Skeletal muscle satellite cell (primary cell): Measurements from ENCODE around the gene STK24.
A peak's percentile ranks its signal among the peaks of the same experiment; 100 is the strongest.

Experiments
- H3K27me3 ChIP-seq: 2 replicates; pipeline ENCODE4 v1.7.0; 2013; ENCODE audit warnings: low read length; ENCODE audit not compliant: control insufficient read depth, insufficient read depth
- H3K36me3 ChIP-seq: 2 replicates; pipeline ENCODE4 v1.7.0; 2013; ENCODE audit warnings: mild to moderate bottlenecking, control low read depth, low read length; ENCODE audit not compliant: insufficient read depth
- H3K4me1 ChIP-seq: 2 replicates; pipeline ENCODE4 v1.7.0; 2013; ENCODE audit warnings: low read length; ENCODE audit not compliant: control insufficient read depth, insufficient read depth
- H3K4me2 ChIP-seq: 2 replicates; pipeline ENCODE4 v1.7.0; 2013; ENCODE audit warnings: mild to moderate bottlenecking, low read length
- H3K4me3 ChIP-seq: 2 replicates; pipeline ENCODE4 v1.7.0; 2013; ENCODE audit warnings: low read length
- H3K9ac ChIP-seq: 2 replicates; pipeline ENCODE4 v1.7.0; 2013; ENCODE audit warnings: mild to moderate bottlenecking, low read depth, low read length, moderate library complexity
- H3K9me3 ChIP-seq: replicated peaks from 2 replicates; pipeline ENCODE4 v1.7.0; 2013; ENCODE audit warnings: mild to moderate bottlenecking, control low read depth, low read length

The STK24 gene

DNA sequence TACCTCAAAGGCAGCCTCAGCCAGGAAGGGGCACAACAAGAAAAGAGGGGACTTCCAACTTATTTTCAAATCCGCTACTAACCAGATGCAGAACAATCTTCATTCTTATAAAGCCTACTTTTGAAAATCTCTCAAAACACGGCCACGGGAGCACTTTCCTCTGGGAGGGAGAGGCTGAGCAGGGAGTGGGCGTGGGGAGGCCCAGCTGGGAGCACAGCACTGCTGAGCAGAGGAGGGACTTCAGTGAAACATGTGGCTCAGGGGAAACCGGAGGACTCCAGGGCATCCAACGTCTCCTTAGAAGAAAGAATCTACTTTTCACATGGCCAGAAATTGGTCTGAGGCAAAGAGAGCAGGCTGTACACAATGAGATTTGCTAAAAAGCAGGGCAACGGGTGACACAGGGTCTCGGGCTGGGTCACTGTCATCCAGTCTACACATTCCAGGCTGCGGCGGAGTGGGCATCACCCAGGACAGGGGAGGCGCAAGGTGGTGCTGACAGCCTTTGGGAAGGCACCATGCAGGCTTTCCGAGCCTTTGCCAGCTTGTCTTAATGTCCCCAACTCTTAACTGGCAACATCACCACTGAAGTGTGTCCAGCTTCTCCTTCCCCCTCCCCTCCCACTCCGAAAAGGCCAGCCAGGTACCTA, 117.1 kb downstream of the STK24 start:
- Histone ChIP-seq H3K4me1 (peaks cover 8% of the 10 kb centered on the region), H3K9ac (no peak overlapping the region), H3K4me2 (no peak overlapping the region), H3K36me3 (peaks cover 68% of the 10 kb centered on the region), H3K4me3 (no peak overlapping the region), H3K9me3 (no peaks in the 10 kb centered on the region), H3K27me3 (no peaks in the 10 kb centered on the region)

GRCh38 chr13:98459171-98459681, 117.7 kb downstream of the STK24 start:
- Histone ChIP-seq H3K4me2 (no peak overlapping the region), H3K36me3 (peaks cover 66% of the 10 kb centered on the region), H3K9ac (no peak overlapping the region), H3K27me3 (no peaks in the 10 kb centered on the region), H3K4me1 (peaks cover 13% of the 10 kb centered on the region), H3K4me3 (no peak overlapping the region), H3K9me3 (no peaks in the 10 kb centered on the region)

- H3K9ac ChIP-seq: no peak overlapping the region
- H3K36me3 ChIP-seq: peaks cover 64% of the 10 kb centered on the region
Observed at GRCh38 chr13:98458431-98458830, 118.5 kb downstream of the STK24 start.

GRCh38 chr13:98457053-98457452, 119.9 kb downstream of the STK24 start:
- no peaks in the 10 kb centered on the region for H3K27me3 ChIP-seq
- no peak overlapping the region for H3K4me2 ChIP-seq
- no peaks in the 10 kb centered on the region for H3K9me3 ChIP-seq
- no peak overlapping the region for H3K9ac ChIP-seq
- no peak overlapping the region for H3K4me3 ChIP-seq
- peaks cover 34% of the 10 kb centered on the region for H3K4me1 ChIP-seq
- peaks cover 58% of the 10 kb centered on the region for H3K36me3 ChIP-seq

More at GRCh38 chr13:98458431-98458830, 118.5 kb downstream of the STK24 start:
- H3K27me3 ChIP-seq: no peaks in the 10 kb centered on the region
- peaks cover 21% of the 10 kb centered on the region for H3K4me1 ChIP-seq
- no peaks in the 10 kb centered on the region for H3K9me3 ChIP-seq
- no peak overlapping the region for H3K4me3 ChIP-seq
- H3K4me2 ChIP-seq: no peak overlapping the region

DNA sequence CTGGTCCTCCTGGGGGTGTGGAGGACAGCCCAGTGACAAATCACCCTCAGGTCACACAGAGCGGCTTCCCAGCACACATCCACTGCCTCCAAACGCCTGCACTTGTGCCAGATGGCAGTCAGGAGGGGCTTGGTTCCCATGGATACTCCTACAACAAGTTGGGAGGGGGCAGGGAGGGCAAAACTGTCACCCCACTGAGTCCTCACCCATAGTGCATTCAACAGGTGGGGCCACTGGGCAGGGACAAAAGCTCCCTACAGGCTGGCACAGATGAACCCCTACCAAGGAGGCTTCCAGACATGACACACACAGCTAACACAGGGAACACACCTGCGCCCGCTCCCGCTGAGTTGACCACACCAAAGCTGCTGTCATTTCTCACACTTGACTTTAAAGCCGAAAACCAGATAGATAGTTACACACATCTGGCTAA, 120.5 kb downstream of the STK24 start:
- no peak overlapping the region for H3K9ac ChIP-seq
- H3K4me3 ChIP-seq: no peak overlapping the region
- H3K9me3 ChIP-seq: no peaks in the 10 kb centered on the region
- no peak overlapping the region for H3K4me2 ChIP-seq
- H3K27me3 ChIP-seq: no peaks in the 10 kb centered on the region
- peaks cover 58% of the 10 kb centered on the region for H3K36me3 ChIP-seq
- H3K4me1 ChIP-seq: peaks cover 40% of the 10 kb centered on the region

- Histone ChIP-seq H3K9ac (peak overlapping the region; percentile 56), H3K36me3 (peaks cover 45% of the 10 kb centered on the region), H3K9me3 (no peaks in the 10 kb centered on the region), H3K4me1 (peaks cover 56% of the 10 kb centered on the region), H3K4me2 (peak overlapping the region; percentile 75), H3K27me3 (no peaks in the 10 kb centered on the region), H3K4me3 (peak overlapping the region; percentile 14)
Observed at GRCh38 chr13:98454389-98454881, 122.5 kb downstream of the STK24 start.

GRCh38 chr13:98452851-98453843, 123.8 kb downstream of the STK24 start:
- Histone ChIP-seq H3K36me3 (peaks cover 46% of the 10 kb centered on the region), H3K27me3 (no peaks in the 10 kb centered on the region), H3K4me3 (no peak overlapping the region), H3K9me3 (no peaks in the 10 kb centered on the region), H3K4me2 (peak overlapping the region; percentile 23), H3K4me1 (peaks cover 56% of the 10 kb centered on the region), H3K9ac (no peak overlapping the region)

DNA sequence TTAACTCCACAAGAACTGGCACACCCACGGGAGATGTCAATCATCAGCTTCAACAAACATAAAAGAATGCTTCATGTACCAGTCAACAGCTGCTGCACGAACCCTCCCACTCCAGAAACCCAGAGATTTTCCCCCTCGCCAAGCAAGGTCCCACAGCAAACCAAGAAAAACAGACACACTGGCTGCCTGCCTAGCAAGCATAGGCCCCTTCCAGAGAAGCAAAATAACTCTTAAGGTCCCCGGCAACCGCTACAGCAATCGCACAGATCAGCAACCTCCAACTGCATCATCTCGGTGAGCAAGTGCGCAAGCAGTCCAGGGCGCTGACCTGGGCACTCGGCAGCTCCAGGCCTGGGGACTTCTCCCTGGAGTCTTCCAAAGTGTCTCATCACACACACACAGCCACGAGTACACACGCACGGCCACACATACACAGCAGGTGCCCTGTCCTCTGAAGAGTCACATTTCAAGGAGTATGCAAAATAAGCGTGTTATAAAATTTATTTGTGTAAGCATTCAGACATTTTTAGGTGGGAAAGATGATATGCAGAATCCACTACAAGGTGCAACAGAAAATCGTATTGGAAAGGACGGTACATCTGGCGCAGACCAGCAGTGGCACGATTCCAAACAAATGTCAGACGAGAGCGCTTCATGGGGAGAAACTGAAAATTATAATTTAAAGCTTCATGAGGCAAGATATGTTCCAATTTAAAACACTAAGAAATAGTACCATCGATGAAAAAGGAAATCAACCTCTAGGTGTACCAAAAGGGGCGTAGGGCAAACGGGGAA, 125.0 kb downstream of the STK24 start:
- peak overlapping the region; percentile 41 for H3K4me2 ChIP-seq
- H3K4me1 ChIP-seq: peaks cover 56% of the 10 kb centered on the region
- peak overlapping the region; percentile 48 for H3K9ac ChIP-seq
- H3K4me3 ChIP-seq: no peak overlapping the region
- no peaks in the 10 kb centered on the region for H3K27me3 ChIP-seq
- H3K36me3 ChIP-seq: peaks cover 49% of the 10 kb centered on the region
- no peaks in the 10 kb centered on the region for H3K9me3 ChIP-seq

GRCh38 chr13:98450539-98451111, 126.3 kb downstream of the STK24 start:
- peak overlapping the region; percentile 48 for H3K9ac ChIP-seq
- H3K4me2 ChIP-seq: no peak overlapping the region
- no peaks in the 10 kb centered on the region for H3K27me3 ChIP-seq
- H3K36me3 ChIP-seq: peaks cover 44% of the 10 kb centered on the region
- H3K4me1 ChIP-seq: peaks cover 59% of the 10 kb centered on the region
- H3K9me3 ChIP-seq: no peaks in the 10 kb centered on the region
- no peak overlapping the region for H3K4me3 ChIP-seq

- H3K9me3 ChIP-seq: no peaks in the 10 kb centered on the region
- no peaks in the 10 kb centered on the region for H3K27me3 ChIP-seq
Observed at GRCh38 chr13:98450026-98450425, 126.9 kb downstream of the STK24 start.

More at GRCh38 chr13:98450026-98450425, 126.9 kb downstream of the STK24 start:
- peaks cover 58% of the 10 kb centered on the region for H3K4me1 ChIP-seq
- no peak overlapping the region for H3K4me2 ChIP-seq
- H3K36me3 ChIP-seq: peaks cover 38% of the 10 kb centered on the region
- H3K9ac ChIP-seq: no peak overlapping the region
- no peak overlapping the region for H3K4me3 ChIP-seq
